CD14-positive monocyte (primary cell): Measurements from ENCODE around the gene CRCP. TPM values are rescaled to one million over a fixed set of nuclear protein-coding genes. Genes with fewer than 3 reads are reported as not detected.
"Not testable (repeated sequence)": the region's sequence is repeated elsewhere in the genome, so short reads cannot be mapped to it uniquely, and the experiment has no call there.

Experiments
- DNase-seq, 3 donors: peaks; one replicate each; pipeline ENCODE4 v3.0.0-alpha.2; 2011 to 2022
- H2AFZ ChIP-seq: 2 replicates; pipeline ENCODE4 v1.6.0; 2012; ENCODE audit warnings: mild to moderate bottlenecking, low read depth, low read length, inconsistent platforms; ENCODE audit not compliant: insufficient read depth, poor library complexity, severe bottlenecking
- H3K27ac ChIP-seq, 2 donors: 1 replicate in 1 of 2; 2 replicates in 1 of 2; pipeline ENCODE4 v1.5.1; 2012 to 2013; ENCODE audit warnings: low read length in 2 of 2, control low read depth in 1 of 2, inconsistent platforms in 1 of 2, low read depth in 1 of 2, mild to moderate bottlenecking in 1 of 2
- H3K27me3 ChIP-seq, 2 donors: one replicate each; pipeline versions ENCODE4 v1.6.0 to v1.6.1; 2011 to 2013; ENCODE audit warnings: low read length in 2 of 2; ENCODE audit not compliant: control insufficient read depth in 2 of 2, insufficient read depth in 2 of 2
- H3K36me3 ChIP-seq, 2 donors: replicated peaks in 1 of 2; 1 replicate in 1 of 2; 2 replicates in 1 of 2; pipeline versions ENCODE4 v1.5.1 to v1.6.1; 2012 to 2013; ENCODE audit warnings: low read length in 2 of 2, control low read depth in 1 of 2, inconsistent platforms in 1 of 2, mild to moderate bottlenecking in 1 of 2; ENCODE audit not compliant: insufficient read depth in 2 of 2, control insufficient read depth in 1 of 2
- H3K4me1 ChIP-seq, 2 donors: 1 replicate in 1 of 2; 2 replicates in 1 of 2; pipeline versions ENCODE4 v1.5.1 to v1.6.1; 2012 to 2013; ENCODE audit warnings: low read length in 2 of 2, control low read depth in 1 of 2, inconsistent platforms in 1 of 2, mild to moderate bottlenecking in 1 of 2, moderate library complexity in 1 of 2; ENCODE audit not compliant: insufficient read depth in 2 of 2, control insufficient read depth in 1 of 2
- H3K4me2 ChIP-seq: replicated peaks from 2 replicates; pipeline ENCODE3; 2012; ENCODE audit warnings: low read length, moderate library complexity, mild to moderate bottlenecking; ENCODE audit not compliant: poor library complexity, severe bottlenecking; ENCODE audit errors: extremely low read depth
- H3K4me3 ChIP-seq, 3 experiments: fragments of 200-600 bp in 1 of 3; sonication (generic) in 1 of 3; replicated peaks in 1 of 3; 1 replicate in 2 of 3; 2 replicates in 1 of 3; pipeline ENCODE4 v1.5.1; 2011 to 2013; ENCODE audit warnings: low read length in 3 of 3, mild to moderate bottlenecking in 3 of 3, control low read depth in 2 of 3, low read depth in 2 of 3, inconsistent platforms in 1 of 3, moderate library complexity in 1 of 3
- H3K79me2 ChIP-seq: 2 replicates; pipeline ENCODE4 v1.6.0; 2012; ENCODE audit warnings: mild to moderate bottlenecking, control low read depth, inconsistent platforms, low read length, moderate library complexity; ENCODE audit not compliant: insufficient read depth
- H3K9ac ChIP-seq: 2 replicates; pipeline ENCODE4 v1.6.0; 2017; ENCODE audit warnings: low read length, mild to moderate bottlenecking; ENCODE audit not compliant: insufficient read depth, poor library complexity, severe bottlenecking
- H3K9me3 ChIP-seq, 2 donors: replicated peaks in 1 of 2; 1 replicate in 1 of 2; 2 replicates in 1 of 2; pipeline versions ENCODE4 v1.5.1 to v1.6.1; 2012 to 2013; ENCODE audit warnings: low read length in 2 of 2, control low read depth in 1 of 2; ENCODE audit not compliant: control insufficient read depth in 1 of 2, insufficient read depth in 1 of 2
- H4K20me1 ChIP-seq: 2 replicates; pipeline ENCODE4 v1.6.0; 2012; ENCODE audit warnings: mild to moderate bottlenecking, low read length, control low read depth, moderate library complexity; ENCODE audit not compliant: insufficient read depth
- H3K27ac Mint-ChIP-seq, 7 donors: one replicate each; pipeline ENCODE4 v1.8.0; 2020; ENCODE audit warnings: mild to moderate bottlenecking in 7 of 7, mixed read lengths in 7 of 7, moderate library complexity in 6 of 7, inconsistent platforms in 2 of 7
- H3K27me3 Mint-ChIP-seq, 3 donors: one replicate each; pipeline ENCODE4 v1.8.0; 2021 to 2022; ENCODE audit warnings: low read depth in 3 of 3, mild to moderate bottlenecking in 3 of 3, mixed read lengths in 3 of 3, moderate library complexity in 3 of 3, inconsistent platforms in 1 of 3
- H3K36me3 Mint-ChIP-seq, 2 donors: one replicate each; pipeline ENCODE4 v1.8.0; 2020; ENCODE audit warnings: mixed read lengths in 2 of 2, inconsistent platforms in 1 of 2, mild to moderate bottlenecking in 1 of 2
- H3K4me1 Mint-ChIP-seq: one replicate; pipeline ENCODE4 v1.8.0; 2020; ENCODE audit warnings: mild to moderate bottlenecking, mixed read lengths
- H3K4me3 Mint-ChIP-seq, 2 donors: one replicate each; pipeline ENCODE4 v1.8.0; 2020; ENCODE audit warnings: mild to moderate bottlenecking in 2 of 2, mixed read lengths in 2 of 2, moderate library complexity in 1 of 2
- H3K9me3 Mint-ChIP-seq, 7 donors: one replicate each; pipeline ENCODE4 v1.8.0; 2020 to 2022; ENCODE audit warnings: mixed read lengths in 7 of 7, mild to moderate bottlenecking in 6 of 7, moderate library complexity in 6 of 7, inconsistent platforms in 2 of 7
- CTCF ChIP-seq: fragments of 200-600 bp; IDR thresholded peaks from one replicate; pipeline ENCODE4 v1.8.0; 2022; ENCODE audit warnings: antibody characterized with exemption, mild to moderate bottlenecking
- WGBS: methylation state at CpG from one replicate; pipeline ENCODE4 v1.1.5; 2013; ENCODE audit warnings: missing lambda C conversion rate; ENCODE audit not compliant: insufficient coverage; 5-methylcytosine and 5-hydroxymethylcytosine counted together
- intact Hi-C, 2 donors: fragments of 100-400 bp; cut with micrococcal nuclease; formaldehyde crosslinking; loops; one replicate each; pipeline versions ENCODE4 v1.15.0 to v1.15.1; 2023
- polyA plus RNA-seq, 3 donors: library from polyadenylated mRNA; depleted of rRNA in 1 of 3; unstranded in 2 of 3; stranded (reverse) in 1 of 3; fragments of 300-500 nt in 2 of 3; fragments of >200 nt in 1 of 3; fragmentation: Illumina TruSeq in 2 of 3; gene quantifications; 1 replicate in 2 of 3; 2 replicates in 1 of 3; pipeline ENCODE4 v1.2.3, GENCODE V29; 2012 to 2021

CRCP gene
- polyA plus RNA-seq, 3 donors: 14.0 to 19.9 (median 15.5) TPM

GRCh38 chr7:66110856-66111255, 3.8 kb upstream of the CRCP start:
- intact Hi-C loops: no loop called here
- peaks cover 6% of the 10 kb centered on the region for H4K20me1 ChIP-seq
- Mint-ChIP-seq H3K36me3 (peaks cover 0 to 2% of the 10 kb centered on the region in 2 donors), H3K27ac (no peak overlapping the region), H3K4me1 (peaks cover 10% of the 10 kb centered on the region), H3K4me3 (no peak overlapping the region), H3K27me3 (peaks cover 0 to 4% (median 3%) of the 10 kb centered on the region in 3 donors), H3K9me3 (peaks cover 0 to 3% (median 0%) of the 10 kb centered on the region in 7 donors)
- H3K27ac ChIP-seq: no peak overlapping the region
- H3K9ac ChIP-seq: no peak overlapping the region
- H3K79me2 ChIP-seq: peaks cover 17% of the 10 kb centered on the region
- H2AFZ ChIP-seq: no peak overlapping the region
- H3K4me3 ChIP-seq: no peak overlapping the region
- TF ChIP-seq CTCF: no peak
- 100% methylated on average over 2 of the region's 9 CpGs for WGBS
- peaks cover 9 to 14% of the 10 kb centered on the region in 2 donors for H3K4me1 ChIP-seq
- H3K27me3 ChIP-seq: no peaks in the 10 kb centered on the region
- no peaks in the 10 kb centered on the region for H3K36me3 ChIP-seq
- H3K4me2 ChIP-seq: no peak overlapping the region
- no peak for DNase-seq
- H3K9me3 ChIP-seq: no peaks in the 10 kb centered on the region

DNA sequence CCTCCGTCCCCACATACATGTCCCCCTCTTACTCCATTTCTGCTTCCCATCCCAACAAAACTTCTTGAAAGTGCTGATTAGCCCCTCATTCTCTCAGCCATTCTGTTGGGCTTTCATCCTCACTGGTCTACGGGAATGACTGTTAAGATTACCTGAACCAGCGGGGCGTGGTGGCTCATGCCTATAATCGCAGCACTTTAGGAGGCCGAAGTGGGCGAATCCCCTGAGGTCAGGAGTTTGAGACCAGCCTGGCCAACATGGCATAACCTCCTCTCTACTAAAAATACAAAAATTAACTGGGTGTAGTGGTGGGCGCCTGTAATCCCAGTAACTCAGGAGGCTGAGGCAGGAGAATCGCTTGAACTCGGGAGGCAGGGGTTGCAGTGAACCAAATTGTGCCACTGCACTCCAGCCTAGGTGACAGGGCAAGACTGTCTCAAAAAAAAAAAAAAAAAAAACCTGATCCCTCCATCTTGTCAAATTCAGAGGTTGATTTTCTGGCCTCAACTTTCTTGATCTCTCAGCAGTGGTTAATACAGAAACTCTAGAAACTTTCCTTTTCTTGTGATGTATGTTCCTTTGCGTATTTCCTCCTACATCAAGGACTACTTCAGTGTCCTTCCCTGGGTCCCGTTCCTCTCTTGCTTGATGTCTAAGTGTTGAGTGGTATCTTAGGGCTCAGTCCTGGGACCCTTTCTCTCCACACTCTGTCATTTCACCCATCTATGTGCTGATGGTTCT, 2.2 kb downstream of the CRCP start:
- H3K27ac ChIP-seq, H3K4me3 Mint-ChIP-seq, H2AFZ ChIP-seq, H3K9ac ChIP-seq, H3K9me3 ChIP-seq, DNase-seq, H3K27me3 ChIP-seq, H3K4me3 ChIP-seq, H3K9me3 Mint-ChIP-seq, H3K27me3 Mint-ChIP-seq, H3K4me2 ChIP-seq: not testable (repeated sequence)
- Histone ChIP-seq H3K79me2 (peaks cover 75% of the 10 kb centered on the region), H3K4me1 (peaks cover 13 to 27% of the 10 kb centered on the region in 2 donors), H4K20me1 (peaks cover 65% of the 10 kb centered on the region), H3K36me3 (peaks cover 0 to 29% of the 10 kb centered on the region in 2 donors)
- WGBS: 95% methylated on average over 3 of the region's 12 CpGs
- peak overlapping the region in 5 of 7 donors; percentile 19 to 84 (median 66) for H3K27ac Mint-ChIP-seq
- intact Hi-C loops: loop anchor here in 1 of 2 donors (5.0 kb wide), 1 partner anchor 40 kb away; the partner anchor contains the start of gene ASL
- H3K36me3 Mint-ChIP-seq: peaks cover 11 to 19% of the 10 kb centered on the region in 2 donors
- H3K4me1 Mint-ChIP-seq: peaks cover 41% of the 10 kb centered on the region
